ENCODE data around the gene SFTPD. TPM values are rescaled to one million over a fixed set of nuclear protein-coding genes. Genes with fewer than 3 reads are reported as not detected.
A peak's percentile ranks its signal among the peaks of the same experiment; 100 is the strongest.

SFTPD gene
- polyA plus RNA-seq, 1 donor = 0.42 TPM

DNA sequence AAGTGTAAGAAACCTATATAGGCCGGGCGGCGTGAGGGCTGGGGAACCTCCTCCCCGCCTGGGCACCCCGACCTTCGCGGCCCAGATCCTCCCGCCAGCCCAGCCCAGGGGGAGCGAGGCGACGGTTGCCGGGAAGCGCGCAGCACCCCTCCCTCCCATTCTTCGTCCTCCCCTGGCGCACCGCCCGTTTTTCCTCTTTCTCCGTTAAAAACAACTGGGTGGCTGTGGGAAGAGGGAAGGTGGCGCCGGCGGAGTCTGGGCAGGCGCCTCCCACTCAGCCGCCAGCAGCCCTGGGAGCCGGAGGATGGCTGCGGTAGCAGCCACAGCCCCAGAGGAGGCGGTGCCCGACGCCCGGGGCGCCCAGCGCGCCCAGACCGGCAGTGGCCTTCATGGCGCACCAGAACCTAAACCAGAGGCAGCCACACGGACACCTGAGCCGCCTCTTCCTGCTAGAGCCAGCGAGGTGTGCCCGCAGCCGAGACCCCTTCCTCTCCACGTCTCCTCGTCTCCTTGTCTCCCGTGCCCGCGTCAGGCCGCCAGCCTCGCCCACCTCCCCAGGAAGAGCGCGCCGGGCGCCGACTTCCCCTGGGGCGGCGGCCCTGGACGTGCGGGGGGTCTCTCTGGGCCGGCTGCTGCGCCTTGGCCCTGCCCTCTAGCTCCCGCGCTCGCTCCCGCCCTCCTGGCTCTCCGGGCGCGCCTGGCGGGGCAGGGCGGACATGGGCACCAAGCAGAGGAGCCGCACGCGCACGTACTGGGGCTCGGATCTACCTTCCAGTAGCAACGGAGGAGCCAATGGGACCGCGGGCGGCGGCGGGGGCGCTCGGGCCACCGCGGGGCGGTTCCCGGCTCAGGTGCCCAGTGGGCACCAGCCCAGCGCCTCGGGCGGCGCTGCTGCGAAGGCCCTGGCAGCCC is 32.8 kb upstream of the SFTPD start:
- H3K27me3 ChIP-seq (ENCODE audit: control insufficient read depth, insufficient read depth, low read length) = peaks cover 61% of the 10 kb centered on the region
- no CpG with 5 or more reads among the region's 89 CpGs for WGBS (ENCODE audit: insufficient coverage, low lambda C conversion rate)

DNA sequence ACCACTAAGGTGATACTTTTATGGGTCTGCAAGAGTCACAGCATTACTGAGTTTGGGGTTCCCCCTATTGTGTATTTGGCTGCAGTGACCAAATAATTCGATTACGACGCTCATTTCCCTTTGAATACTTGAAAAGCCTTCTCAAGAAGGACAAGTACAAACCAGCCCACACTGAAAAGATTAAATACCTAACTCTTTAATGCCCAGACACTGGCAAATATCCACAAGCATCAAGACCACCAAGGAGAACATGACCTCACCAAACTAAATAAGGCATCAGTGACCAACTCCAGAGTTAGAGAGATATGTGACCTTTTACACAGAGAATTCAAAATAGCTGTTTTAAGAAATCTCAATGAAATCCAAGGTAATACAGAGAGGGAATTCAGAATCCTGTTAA is 31.8 kb upstream of the SFTPD start:
- no CpG with 5 or more reads among the region's 3 CpGs for WGBS (ENCODE audit: insufficient coverage, low lambda C conversion rate)
- no peaks in the 10 kb centered on the region for H3K4me1 ChIP-seq (ENCODE audit: control insufficient read depth, insufficient read depth, low read length)

More for the DNA sequence above, 32.8 kb upstream of the SFTPD start:
- Histone ChIP-seq H3K4me1 (ENCODE audit: control insufficient read depth, insufficient read depth, low read length) (no peaks in the 10 kb centered on the region), H3K36me3 (ENCODE audit: control insufficient read depth, insufficient read depth, low read length) (no peaks in the 10 kb centered on the region), H3K4me3 (ENCODE audit: low read length) (peak overlapping the region; percentile 39), H3K27ac (ENCODE audit: low read length) (no peak overlapping the region), H3K9me3 (ENCODE audit: control insufficient read depth, low read depth, low read length) (no peaks in the 10 kb centered on the region)
- peak in 1 of 2 donors; percentile 57 for DNase-seq

DNA sequence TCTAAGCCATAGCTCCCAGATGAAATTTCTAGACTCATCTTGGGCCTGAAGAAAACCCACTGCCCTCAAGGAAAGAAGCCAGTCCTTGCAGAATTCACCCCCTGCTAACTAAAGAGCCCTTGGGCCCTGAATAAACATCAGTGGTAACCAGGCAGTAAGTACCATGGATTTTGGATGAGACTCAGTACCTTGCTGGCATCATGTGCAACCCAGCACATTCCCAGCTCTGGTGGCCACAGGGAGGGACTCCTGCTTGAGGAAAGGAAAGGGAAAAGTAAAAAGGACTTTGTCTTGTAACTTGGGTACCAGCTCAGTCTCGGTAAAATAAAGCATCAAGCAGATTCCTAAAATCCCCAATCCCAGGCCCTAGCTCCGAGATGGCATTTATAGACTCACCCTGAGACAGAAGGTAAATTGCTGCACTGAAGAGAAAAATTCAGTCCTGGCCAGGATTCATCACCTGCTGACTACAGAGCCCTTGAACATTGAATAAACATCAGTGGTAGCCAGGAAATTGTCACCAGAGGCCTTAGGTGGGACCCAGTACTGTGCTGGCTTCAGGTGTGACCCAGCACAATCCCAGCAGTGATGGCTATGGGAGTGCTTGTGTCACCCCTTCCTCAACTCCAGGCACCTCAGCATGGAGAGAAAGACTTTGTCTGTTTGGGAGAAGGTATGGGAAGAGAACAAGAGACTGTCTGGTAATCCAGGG is 31.2 kb upstream of the SFTPD start:
- Histone ChIP-seq H3K9me3 (ENCODE audit: control insufficient read depth, low read depth, low read length) (no peaks in the 10 kb centered on the region), H3K27ac (ENCODE audit: low read length) (no peak overlapping the region), H3K4me3 (ENCODE audit: low read length) (no peak overlapping the region), H3K27me3 (ENCODE audit: control insufficient read depth, insufficient read depth, low read length) (peaks cover 52% of the 10 kb centered on the region), H3K36me3 (ENCODE audit: control insufficient read depth, insufficient read depth, low read length) (no peaks in the 10 kb centered on the region), H3K4me1 (ENCODE audit: control insufficient read depth, insufficient read depth, low read length) (no peaks in the 10 kb centered on the region)
- no peak for DNase-seq
- 60% methylated on average over 1 of the region's 2 CpGs for WGBS (ENCODE audit: insufficient coverage, low lambda C conversion rate)

More for the DNA sequence above, 31.8 kb upstream of the SFTPD start:
- Histone ChIP-seq H3K9me3 (ENCODE audit: control insufficient read depth, low read depth, low read length) (no peaks in the 10 kb centered on the region), H3K27ac (ENCODE audit: low read length) (no peak overlapping the region), H3K27me3 (ENCODE audit: control insufficient read depth, insufficient read depth, low read length) (peaks cover 55% of the 10 kb centered on the region), H3K4me3 (ENCODE audit: low read length) (no peak overlapping the region), H3K36me3 (ENCODE audit: control insufficient read depth, insufficient read depth, low read length) (no peaks in the 10 kb centered on the region)
- DNase-seq = no peak

DNA sequence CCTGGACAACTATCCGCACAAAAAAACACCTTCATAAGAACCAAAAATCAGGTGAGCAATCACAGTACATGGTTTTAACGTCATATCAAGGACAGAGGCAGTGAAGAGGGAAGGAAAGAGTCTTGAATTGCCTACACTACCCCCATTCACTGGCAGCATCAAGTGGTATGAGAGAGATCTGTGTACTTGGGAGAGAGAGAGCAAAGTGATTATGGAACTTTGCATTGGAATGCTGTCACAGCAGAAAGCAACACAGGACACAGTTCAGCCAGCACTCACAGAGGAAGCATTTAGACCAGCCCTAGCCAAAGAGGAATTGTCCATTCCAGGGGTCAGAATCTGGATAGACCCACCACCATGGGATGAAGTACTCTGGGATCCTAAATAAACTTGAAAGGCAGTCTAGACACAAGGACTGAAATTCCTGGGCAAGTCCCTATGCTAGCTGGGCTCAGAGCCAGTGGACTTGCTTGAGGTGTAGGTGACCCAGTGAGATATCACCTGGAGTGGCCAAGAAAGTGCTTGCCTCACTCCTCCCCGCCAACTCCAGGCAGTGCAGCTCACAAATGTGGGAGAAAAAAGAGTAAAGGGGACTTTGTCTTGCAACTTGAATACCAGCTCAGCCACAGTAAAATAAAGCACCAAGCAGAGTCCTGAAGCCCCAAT is 30.5 kb upstream of the SFTPD start:
- Histone ChIP-seq H3K27ac (ENCODE audit: low read length) (no peak overlapping the region), H3K27me3 (ENCODE audit: control insufficient read depth, insufficient read depth, low read length) (peaks cover 46% of the 10 kb centered on the region), H3K36me3 (ENCODE audit: control insufficient read depth, insufficient read depth, low read length) (no peaks in the 10 kb centered on the region), H3K9me3 (ENCODE audit: control insufficient read depth, low read depth, low read length) (no peaks in the 10 kb centered on the region), H3K4me3 (ENCODE audit: low read length) (no peak overlapping the region), H3K4me1 (ENCODE audit: control insufficient read depth, insufficient read depth, low read length) (no peaks in the 10 kb centered on the region)
- no CpG with 5 or more reads among the region's 3 CpGs for WGBS (ENCODE audit: insufficient coverage, low lambda C conversion rate)
- no peak for DNase-seq

DNA sequence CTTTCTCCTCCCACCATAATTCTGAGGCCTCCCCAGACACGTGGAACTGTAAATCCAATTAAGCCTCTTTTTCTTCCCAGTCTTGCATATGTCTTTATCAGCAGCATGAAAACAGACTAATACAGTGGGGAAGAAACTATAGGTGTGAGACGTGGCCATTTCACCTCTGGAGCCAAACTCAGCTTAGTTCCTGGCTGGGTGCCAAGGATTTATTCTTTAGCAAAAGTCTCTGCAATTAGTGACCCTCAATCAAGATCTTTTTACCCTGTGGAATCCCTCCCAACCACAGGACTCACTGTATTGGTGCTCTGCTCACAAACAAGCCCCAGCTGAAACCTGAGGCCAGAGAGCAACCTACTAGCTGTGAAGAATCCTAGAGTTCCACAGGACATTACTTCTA is 28.1 kb upstream of the SFTPD start:
- Histone ChIP-seq H3K4me3 (ENCODE audit: low read length) (no peak overlapping the region), H3K27me3 (ENCODE audit: control insufficient read depth, insufficient read depth, low read length) (peaks cover 26% of the 10 kb centered on the region), H3K4me1 (ENCODE audit: control insufficient read depth, insufficient read depth, low read length) (no peaks in the 10 kb centered on the region), H3K27ac (ENCODE audit: low read length) (no peak overlapping the region), H3K9me3 (ENCODE audit: control insufficient read depth, low read depth, low read length) (no peaks in the 10 kb centered on the region), H3K36me3 (ENCODE audit: control insufficient read depth, insufficient read depth, low read length) (no peaks in the 10 kb centered on the region)
- no peak for DNase-seq
- WGBS (ENCODE audit: insufficient coverage, low lambda C conversion rate) = no CpG with 5 or more reads among the region's 2 CpGs

DNA sequence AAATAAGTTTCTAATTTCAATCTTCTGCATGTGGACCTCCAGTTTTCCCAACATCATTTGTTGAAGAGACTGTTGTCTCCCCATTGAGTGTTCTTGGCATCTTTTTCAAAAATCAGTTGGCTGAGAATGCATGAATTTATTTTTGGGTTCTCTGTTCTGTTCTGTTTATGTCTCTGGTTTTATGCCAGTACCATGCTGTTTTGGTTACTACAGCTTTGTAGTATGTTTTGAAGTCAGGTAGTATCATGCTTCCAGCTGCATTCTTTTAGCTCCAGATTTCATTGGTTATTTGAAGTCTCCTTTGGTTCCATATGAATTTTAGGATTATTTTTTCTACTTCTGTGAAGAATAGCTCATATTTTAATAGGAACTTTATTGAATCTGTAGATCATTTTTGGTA is 21.2 kb upstream of the SFTPD start:
- DNase-seq = no peak
- Histone ChIP-seq H3K9me3 (ENCODE audit: control insufficient read depth, low read depth, low read length) (no peaks in the 10 kb centered on the region), H3K27me3 (ENCODE audit: control insufficient read depth, insufficient read depth, low read length) (no peaks in the 10 kb centered on the region), H3K27ac (ENCODE audit: low read length) (no peak overlapping the region), H3K4me3 (ENCODE audit: low read length) (no peak overlapping the region), H3K4me1 (ENCODE audit: control insufficient read depth, insufficient read depth, low read length) (no peaks in the 10 kb centered on the region), H3K36me3 (ENCODE audit: control insufficient read depth, insufficient read depth, low read length) (no peaks in the 10 kb centered on the region)

DNA sequence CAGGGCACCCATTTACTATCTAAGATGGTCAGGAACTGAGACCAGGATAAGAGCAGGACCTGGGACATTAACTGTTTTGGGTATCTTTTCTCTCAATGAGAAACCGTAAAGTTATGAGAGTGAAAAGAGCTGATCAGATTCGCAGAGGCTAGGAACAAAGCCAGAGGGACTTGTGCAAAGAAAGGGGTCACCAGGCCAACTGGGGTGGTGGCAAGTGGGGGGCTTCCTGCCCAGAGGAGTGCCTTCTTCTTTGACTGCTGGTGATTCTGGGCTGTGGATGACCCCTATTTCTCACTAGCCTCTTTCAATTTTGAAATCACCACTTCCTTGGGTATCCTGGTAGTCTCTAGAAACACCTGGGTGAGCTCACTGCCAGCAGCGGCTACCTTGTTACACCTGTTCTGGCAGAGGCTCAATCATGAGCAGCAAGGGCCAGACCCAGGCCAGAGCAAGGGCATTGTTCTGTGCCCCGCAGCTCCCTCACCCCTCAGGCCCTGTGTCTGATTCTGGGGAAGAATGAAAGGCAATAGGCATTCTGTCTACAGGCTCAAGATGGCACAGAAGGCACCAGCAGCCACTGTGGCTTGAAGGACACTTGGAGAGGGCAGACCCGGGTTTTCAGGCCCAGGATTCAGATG is 999 bp downstream of the SFTPD start:
- no peak for DNase-seq
- Histone ChIP-seq H3K9me3 (ENCODE audit: control insufficient read depth, low read depth, low read length) (peaks cover 5% of the 10 kb centered on the region), H3K4me1 (ENCODE audit: control insufficient read depth, insufficient read depth, low read length) (no peaks in the 10 kb centered on the region)

DNA sequence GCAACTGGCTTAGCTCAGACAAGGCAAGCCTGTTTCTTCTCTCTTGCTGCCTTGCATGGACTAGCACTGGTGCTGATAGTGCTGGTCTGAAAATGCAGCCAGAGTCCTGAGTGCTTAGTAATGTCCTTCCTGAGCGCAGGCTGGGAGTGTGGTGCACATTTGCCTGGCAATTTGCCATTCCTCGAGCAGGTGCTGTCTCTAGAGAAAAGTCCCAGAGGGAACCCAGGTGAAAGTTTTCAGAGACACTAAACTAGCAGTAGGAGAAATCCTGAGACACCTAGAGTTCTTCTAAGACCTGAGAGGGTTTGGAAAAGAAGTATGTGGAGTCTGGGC is 1.9 kb downstream of the SFTPD start:
- WGBS (ENCODE audit: insufficient coverage, low lambda C conversion rate) = no CpG with 5 or more reads among the region's 2 CpGs
- Histone ChIP-seq H3K36me3 (ENCODE audit: control insufficient read depth, insufficient read depth, low read length) (no peaks in the 10 kb centered on the region), H3K27ac (ENCODE audit: low read length) (no peak overlapping the region), H3K4me3 (ENCODE audit: low read length) (no peak overlapping the region), H3K9me3 (ENCODE audit: control insufficient read depth, low read depth, low read length) (no peaks in the 10 kb centered on the region), H3K27me3 (ENCODE audit: control insufficient read depth, insufficient read depth, low read length) (peaks cover 3% of the 10 kb centered on the region), H3K4me1 (ENCODE audit: control insufficient read depth, insufficient read depth, low read length) (no peaks in the 10 kb centered on the region)
- DNase-seq = no peak

More for the DNA sequence above, 999 bp downstream of the SFTPD start:
- Histone ChIP-seq H3K27me3 (ENCODE audit: control insufficient read depth, insufficient read depth, low read length) (peaks cover 3% of the 10 kb centered on the region), H3K4me3 (ENCODE audit: low read length) (no peak overlapping the region), H3K27ac (ENCODE audit: low read length) (no peak overlapping the region), H3K36me3 (ENCODE audit: control insufficient read depth, insufficient read depth, low read length) (no peaks in the 10 kb centered on the region)
- WGBS (ENCODE audit: insufficient coverage, low lambda C conversion rate) = no CpG with 5 or more reads among the region's 5 CpGs

DNA sequence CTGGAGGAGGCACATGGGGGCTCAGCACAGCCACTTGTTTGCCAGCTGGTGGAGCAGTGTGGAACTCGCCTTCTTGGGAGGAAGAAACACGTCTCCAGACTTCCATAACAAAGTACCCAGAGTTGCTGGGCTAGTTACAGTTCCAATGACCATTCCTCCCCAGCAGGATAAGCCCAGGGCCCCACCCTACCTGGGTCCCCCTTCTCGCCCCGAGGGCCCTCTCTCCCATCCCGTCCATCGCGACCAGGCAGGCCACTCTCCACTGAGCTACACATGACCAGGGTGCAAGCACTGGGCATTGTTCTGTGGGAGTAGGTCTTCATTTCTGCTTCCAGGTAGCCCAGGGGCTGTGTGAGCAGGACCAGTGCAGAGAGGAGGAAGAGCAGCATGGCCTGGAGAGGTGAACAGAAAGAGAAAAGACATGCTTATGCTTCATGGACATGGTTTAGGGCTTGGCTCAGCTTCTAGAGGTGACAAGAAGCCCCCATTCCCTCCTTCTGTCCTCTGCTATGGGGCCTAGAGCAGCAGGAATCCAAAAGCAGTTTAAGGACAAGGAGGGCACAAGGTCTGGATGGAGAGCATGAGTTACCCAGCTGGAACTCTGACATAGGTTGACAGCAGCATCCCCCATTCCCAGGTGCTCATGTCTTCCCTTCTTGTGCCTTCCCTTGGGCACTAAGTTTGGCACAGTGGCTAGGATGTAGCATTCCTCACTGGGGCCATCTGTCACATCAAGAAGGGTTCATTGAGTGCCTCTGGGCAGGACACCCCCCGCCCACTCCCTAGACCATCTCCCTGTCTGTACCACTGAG is 2.4 kb downstream of the SFTPD start:
- H3K4me3 ChIP-seq (ENCODE audit: low read length) = no peak overlapping the region

More for the DNA sequence above, 2.4 kb downstream of the SFTPD start:
- Histone ChIP-seq H3K27ac (ENCODE audit: low read length) (no peak overlapping the region), H3K36me3 (ENCODE audit: control insufficient read depth, insufficient read depth, low read length) (no peaks in the 10 kb centered on the region), H3K4me1 (ENCODE audit: control insufficient read depth, insufficient read depth, low read length) (no peaks in the 10 kb centered on the region), H3K9me3 (ENCODE audit: control insufficient read depth, low read depth, low read length) (no peaks in the 10 kb centered on the region), H3K27me3 (ENCODE audit: control insufficient read depth, insufficient read depth, low read length) (peaks cover 3% of the 10 kb centered on the region)
- DNase-seq = no peak
- no CpG with 5 or more reads among the region's 8 CpGs for WGBS (ENCODE audit: insufficient coverage, low lambda C conversion rate)
